Endometrial microvascular endothelial cells (primary cell): ENCODE measurements around the gene SPARC. TPM values are rescaled to one million over a fixed set of nuclear protein-coding genes. Genes with fewer than 3 reads are reported as not detected.

ENCODE experiments used
- in situ Hi-C: cut with HindIII; loops from 2 replicates; pipeline ENCODE4 v1.10.0; 2017; ENCODE audit warnings: low sequenced_read_pairs, low pct_unique_long_range_greater_than_20kb; ENCODE audit errors: inconsistent ontology term
- total RNA-seq: library from RNA; depleted of rRNA; stranded (reverse); fragments of >200 nt; gene quantifications from one replicate; pipeline ENCODE4 v1.2.3, GENCODE V29; 2015; ENCODE audit errors: inconsistent ontology term

The SPARC gene
- total RNA-seq, 1 donor from 2014 or later, result 1,193 TPM

- in situ Hi-C loops, result no loop called here
These were observed 75.5 kb downstream of the SPARC start for GRCh38 chr5:151611127-151611775.

Other genes with a start within 250 kb of the SPARC start
- 5.6 TPM for gene SLC36A1, start 239.3 kb downstream of the SPARC start, total RNA-seq
- not detected for gene FAT2, start 95.6 kb downstream of the SPARC start, total RNA-seq
- 146 TPM for gene ATOX1, start 71.7 kb upstream of the SPARC start, total RNA-seq
- 215 TPM for gene G3BP1, start 85.0 kb upstream of the SPARC start, total RNA-seq
- gene GLRA1, start 237.9 kb upstream of the SPARC start, total RNA-seq, result not detected